Right ventricle myocardium superior (tissue), 1 donor: Measurements from ENCODE around the gene SULT1C4. TPM values are rescaled to one million over a fixed set of nuclear protein-coding genes. Genes with fewer than 3 reads are reported as not detected.
A peak's percentile ranks its signal among the peaks of the same experiment; 100 is the strongest.

Experiments used
- ATAC-seq: fragments of 200-7000 bp; cut with Tn5 transposase; one replicate; pipeline ENCODE4 v1.9.1; 2020; ENCODE audit warnings: mild to moderate bottlenecking; ENCODE audit not compliant: poor library complexity
- DNase-seq: peaks from one replicate; pipeline ENCODE4 v3.0.0-alpha.2; 2020
- intact Hi-C: fragments of 100-400 bp; cut with DNase I; formaldehyde crosslinking; loops from one replicate; pipeline ENCODE4 v1.11.2; 2022
- total RNA-seq: library from RNA; stranded (reverse); fragmentation: NEBNext Ultra II Directional; extraction: Animal tissue kit (Norgen Biotek cat#: 25700); gene quantifications from one replicate; pipeline ENCODE4 v1.2.1, GENCODE V29; 2021
- donor health status: DM: no; HTN: yes; CAD: no; lungs with severe emphysema.

The SULT1C4 gene
- total RNA-seq, 1 donor from 2014 or later, result 2.7 TPM

- ATAC-seq (no peak), DNase-seq (no peak)
- intact Hi-C loops, result no loop called here
These were observed 10.7 kb upstream of the SULT1C4 start for GRCh38 chr2:108367014-108367413.

- intact Hi-C loops, result no loop called here
These were observed 10.1 kb upstream of the SULT1C4 start for GRCh38 chr2:108367561-108368175.

GRCh38 chr2:108369153-108369552, 8.6 kb upstream of the SULT1C4 start:
- ATAC-seq (no peak), DNase-seq (no peak)
- intact Hi-C loops, result no loop called here

More at GRCh38 chr2:108367561-108368175, 10.1 kb upstream of the SULT1C4 start:
- ATAC-seq, result no peak
- DNase-seq, result no peak

GRCh38 chr2:108370080-108370479, 7.7 kb upstream of the SULT1C4 start:
- DNase-seq, result no peak
- no peak for ATAC-seq
- intact Hi-C loops, result no loop called here

GRCh38 chr2:108376774-108377173, 980 bp upstream of the SULT1C4 start:
- no peak for DNase-seq
- no peak for ATAC-seq
- intact Hi-C loops, result no loop called here

GRCh38 chr2:108377401-108377800, 353 bp upstream of the SULT1C4 start:
- intact Hi-C loops, result no loop called here
- DNase-seq (no peak), ATAC-seq (peak; percentile 48)

GRCh38 chr2:108378851-108379250, 1.1 kb downstream of the SULT1C4 start:
- intact Hi-C loops, result no loop called here
- ATAC-seq (no peak), DNase-seq (no peak)

- intact Hi-C loops, result no loop called here
- ATAC-seq (no peak), DNase-seq (no peak)
These were observed 4.4 kb downstream of the SULT1C4 start for GRCh38 chr2:108382196-108382595.

GRCh38 chr2:108383146-108383830, 5.5 kb downstream of the SULT1C4 start:
- intact Hi-C loops, result no loop called here
- ATAC-seq (no peak), DNase-seq (no peak)

- intact Hi-C loops, result no loop called here
- no peak for DNase-seq
- ATAC-seq, result no peak
These were observed 7.1 kb downstream of the SULT1C4 start for GRCh38 chr2:108384662-108385393.

GRCh38 chr2:108385411-108386071, 7.8 kb downstream of the SULT1C4 start:
- DNase-seq, result no peak
- intact Hi-C loops, result no loop called here
- ATAC-seq, result no peak

- ATAC-seq, result no peak
- DNase-seq, result no peak
- intact Hi-C loops, result no loop called here
These were observed 10.3 kb downstream of the SULT1C4 start for GRCh38 chr2:108388045-108388444.

GRCh38 chr2:108390340-108390739, 12.6 kb downstream of the SULT1C4 start:
- ATAC-seq (no peak), DNase-seq (no peak)
- intact Hi-C loops, result no loop called here

- no peak for ATAC-seq
- intact Hi-C loops, result no loop called here
These were observed 14.3 kb downstream of the SULT1C4 start for GRCh38 chr2:108392029-108392428.

GRCh38 chr2:108393197-108393596, 15.4 kb downstream of the SULT1C4 start:
- DNase-seq (no peak), ATAC-seq (no peak)
- intact Hi-C loops, result no loop called here

More at GRCh38 chr2:108392029-108392428, 14.3 kb downstream of the SULT1C4 start:
- no peak for DNase-seq

GRCh38 chr2:108395155-108395554, 17.4 kb downstream of the SULT1C4 start:
- intact Hi-C loops, result no loop called here
- ATAC-seq (no peak), DNase-seq (no peak)

GRCh38 chr2:108396845-108397244, 19.1 kb downstream of the SULT1C4 start:
- intact Hi-C loops, result no loop called here
- no peak for ATAC-seq

GRCh38 chr2:108399479-108399878, 21.7 kb downstream of the SULT1C4 start:
- no peak for ATAC-seq
- intact Hi-C loops, result no loop called here
- no peak for DNase-seq

More at GRCh38 chr2:108396845-108397244, 19.1 kb downstream of the SULT1C4 start:
- DNase-seq, result no peak

- ATAC-seq, result no peak
- no peak for DNase-seq
- intact Hi-C loops, result no loop called here
These were observed 24.0 kb downstream of the SULT1C4 start for GRCh38 chr2:108401800-108402199.
